Lower lobe of right lung (tissue), 2 donors: ENCODE data around the gene CCDC169. TPM values are rescaled to one million over a fixed set of nuclear protein-coding genes. Genes with fewer than 3 reads are reported as not detected.

ENCODE experiments used
- ATAC-seq, 2 donors: fragments of 200-7000 bp; cut with Tn5 transposase; one replicate each; pipeline ENCODE4 v1.9.1; 2020 to 2022; ENCODE audit warnings: mild to moderate bottlenecking in 2 of 2, moderate library complexity in 2 of 2
- DNase-seq: peaks from one replicate; pipeline ENCODE4 v3.0.0-alpha.2; 2020
- H3K27ac ChIP-seq: fragments of 200-600 bp; one replicate; pipeline ENCODE4 v1.8.0; 2022
- H3K27me3 ChIP-seq: fragments of 200-600 bp; one replicate; pipeline ENCODE4 v1.8.0; 2022; ENCODE audit warnings: low read depth
- H3K36me3 ChIP-seq: fragments of 200-600 bp; one replicate; pipeline ENCODE4 v1.8.0; 2022; ENCODE audit warnings: mild to moderate bottlenecking
- H3K4me1 ChIP-seq: fragments of 200-600 bp; one replicate; pipeline ENCODE4 v1.8.0; 2022
- H3K4me3 ChIP-seq: fragments of 200-600 bp; one replicate; pipeline ENCODE4 v1.8.0; 2022; ENCODE audit warnings: mild to moderate bottlenecking
- H3K9me3 ChIP-seq: fragments of 200-600 bp; one replicate; pipeline ENCODE4 v1.8.0; 2022
- CTCF ChIP-seq: fragments of 200-600 bp; IDR thresholded peaks from one replicate; pipeline ENCODE4 v1.8.0; 2022; ENCODE audit warnings: antibody characterized with exemption, mild to moderate bottlenecking
- intact Hi-C: fragments of 100-400 bp; cut with DNase I; formaldehyde crosslinking; loops from one replicate; pipeline ENCODE4 v1.11.0; 2022
- long read RNA-seq: library from polyadenylated mRNA; unstranded; transcript quantifications from one replicate; pipeline ENCODE4 v2.0.0, GENCODE V29; 2021
- total RNA-seq: library from RNA; stranded (reverse); fragmentation: NEBNext Ultra II Directional; extraction: Animal tissue kit (Norgen Biotek cat#: 25700); gene quantifications from one replicate; pipeline ENCODE4 v1.2.1, GENCODE V29; 2021
- donor health status: DM: no; HTN: yes; CAD: no; lungs with severe emphysema.

Gene CCDC169
- total RNA-seq = not detected
- long read RNA-seq = 0 reads

GRCh38 chr13:36297366-36298338 is at the start of gene CCDC169:
Gene CCDC169, minus strand, starts transcription at chr13:36297814. Its CDS starts 95 bp downstream, at chr13:36297719.
- H3K27ac ChIP-seq = peak within 1 kb of the TSS; percentile 8
- H3K4me3 ChIP-seq = peak within 1 kb of the TSS; percentile 67
- DNase-seq (peak; percentile 85), ATAC-seq (peak; percentile 93 to 96)
- no peaks in the 10 kb centered on the region for H3K36me3 ChIP-seq
- H3K9me3 ChIP-seq = no peaks in the 10 kb centered on the region
- intact Hi-C loops = no loop called here
- H3K27me3 ChIP-seq = no peaks in the 10 kb centered on the region
- peaks cover 12% of the 10 kb centered on the region for H3K4me1 ChIP-seq
- no peak for TF ChIP-seq CTCF

- Histone ChIP-seq H3K27me3 (no peaks in the 10 kb centered on the region), H3K4me1 (peaks cover 40% of the 10 kb centered on the region), H3K9me3 (no peaks in the 10 kb centered on the region), H3K27ac (peak within 1 kb of the TSS; percentile 99), H3K4me3 (peak within 1 kb of the TSS; percentile 79), H3K36me3 (no peaks in the 10 kb centered on the region)
- peak; percentile 98 for TF ChIP-seq CTCF
- ATAC-seq = peak; percentile 93 to 97
- DNase-seq = peak; percentile 94
- intact Hi-C loops = no loop called here
These were observed 48.8 kb upstream of the CCDC169 start, which contains the start of gene SPART for GRCh38 chr13:36346222-36347083. Gene SPART, minus strand, starts transcription at chr13:36346394. Its CDS starts 10,564 bp downstream, at chr13:36335830.

GRCh38 chr13:36345438-36346221 is 48.0 kb upstream of the CCDC169 start:
- peak; percentile 72 for DNase-seq
- TF ChIP-seq CTCF = no peak
- Histone ChIP-seq H3K27ac (peak overlapping the region; percentile 99), H3K9me3 (no peaks in the 10 kb centered on the region), H3K4me3 (peak overlapping the region; percentile 79), H3K27me3 (no peaks in the 10 kb centered on the region), H3K36me3 (no peaks in the 10 kb centered on the region), H3K4me1 (peaks cover 43% of the 10 kb centered on the region)
- intact Hi-C loops = no loop called here
- ATAC-seq = peak; percentile 77 to 80

- Histone ChIP-seq H3K36me3 (no peaks in the 10 kb centered on the region), H3K27me3 (no peaks in the 10 kb centered on the region), H3K9me3 (no peaks in the 10 kb centered on the region), H3K4me3 (peak overlapping the region; percentile 79), H3K4me1 (peaks cover 43% of the 10 kb centered on the region), H3K27ac (peak overlapping the region; percentile 99)
- TF ChIP-seq CTCF = no peak
- no peak for ATAC-seq
- intact Hi-C loops = no loop called here
- no peak for DNase-seq
These were observed 47.3 kb upstream of the CCDC169 start for GRCh38 chr13:36344886-36345437.
